HG02623 (cell line): ENCODE results near the gene KIF22.

Source experiments
- ATAC-seq: cut with Tn5 transposase; IDR thresholded peaks from one replicate; pipeline ENCODE4 v1.9.1; 2021; ENCODE audit warnings: moderate library complexity; ENCODE audit not compliant: unreplicated experiment

The KIF22 gene

DNA sequence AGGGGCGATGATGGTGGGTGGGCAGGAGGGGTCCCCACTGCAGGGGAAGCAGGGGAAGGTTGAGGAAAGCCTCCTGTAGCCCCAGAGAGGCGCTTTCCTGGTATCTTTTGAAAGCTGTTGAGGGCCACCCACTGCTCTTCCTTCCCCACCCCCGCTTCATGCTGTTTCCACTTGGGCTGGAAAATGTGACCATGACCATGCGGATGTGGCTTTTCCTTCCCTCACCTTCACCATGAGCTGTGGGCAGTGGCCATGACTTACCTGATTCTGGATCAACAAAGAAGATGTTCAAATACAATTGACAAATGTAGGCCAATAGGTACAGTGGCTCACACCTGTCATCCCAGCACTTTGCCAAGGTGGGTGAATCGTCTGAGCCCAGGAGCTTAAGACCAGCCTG lies 43.5 kb downstream of the KIF22 start:
- ATAC-seq: no peak

DNA sequence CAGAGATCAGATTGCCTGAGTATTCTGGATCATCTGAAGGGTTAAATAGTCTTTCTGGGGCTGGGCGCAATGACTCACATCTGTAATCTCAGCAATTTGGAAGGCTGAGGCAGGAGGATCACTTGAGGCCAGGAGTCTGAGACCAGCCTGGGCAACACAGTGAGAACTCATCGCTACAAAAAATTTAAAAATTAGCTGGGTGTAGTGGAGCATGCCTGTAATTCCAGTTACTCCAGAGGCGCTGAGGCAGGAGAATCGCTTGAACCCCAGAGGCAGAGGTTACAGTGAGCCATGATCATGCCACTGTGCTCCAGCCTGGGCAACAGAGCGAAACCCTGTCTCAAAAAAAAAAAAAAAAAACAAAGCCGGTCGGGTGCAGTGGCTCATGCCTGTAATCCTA lies 45.4 kb downstream of the KIF22 start:
- ATAC-seq: no peak

DNA sequence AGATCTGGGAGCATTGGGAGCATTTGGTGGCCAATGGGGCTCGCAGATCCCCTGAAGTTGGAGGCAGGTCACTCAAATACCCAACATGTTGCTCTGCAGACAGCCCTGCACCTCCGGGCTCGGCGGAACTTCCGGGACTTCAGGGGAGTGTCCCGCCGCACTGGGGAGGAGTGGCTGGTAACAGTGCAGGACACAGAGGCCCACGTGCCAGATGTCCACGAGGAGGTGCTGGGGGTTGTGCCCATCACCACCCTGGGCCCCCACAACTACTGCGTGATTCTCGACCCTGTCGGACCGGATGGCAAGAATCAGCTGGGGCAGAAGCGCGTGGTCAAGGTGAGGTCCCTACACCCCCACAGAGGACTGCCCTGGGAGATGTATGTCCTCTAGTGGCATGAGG lies 46.1 kb downstream of the KIF22 start:
- no peak for ATAC-seq

DNA sequence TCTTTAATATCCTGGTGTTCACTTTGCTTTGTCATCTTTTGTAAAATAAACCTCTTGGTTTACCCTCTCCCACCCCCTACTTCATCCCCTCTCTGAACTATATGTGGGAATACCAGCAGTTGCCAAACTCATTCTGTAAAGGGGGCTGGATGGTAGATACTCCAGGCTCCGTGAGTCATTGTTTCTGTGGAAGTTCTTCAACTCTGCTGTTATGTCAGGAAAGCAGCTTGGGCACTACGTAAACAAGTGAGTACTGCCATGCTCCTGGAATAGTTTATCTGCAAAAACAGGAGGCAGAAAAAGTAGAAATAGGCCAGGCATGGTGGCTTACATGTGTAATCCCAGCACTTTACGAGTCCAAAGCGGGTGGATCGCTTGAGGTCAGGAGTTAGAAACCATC lies 47.3 kb downstream of the KIF22 start:
- ATAC-seq: no peak

DNA sequence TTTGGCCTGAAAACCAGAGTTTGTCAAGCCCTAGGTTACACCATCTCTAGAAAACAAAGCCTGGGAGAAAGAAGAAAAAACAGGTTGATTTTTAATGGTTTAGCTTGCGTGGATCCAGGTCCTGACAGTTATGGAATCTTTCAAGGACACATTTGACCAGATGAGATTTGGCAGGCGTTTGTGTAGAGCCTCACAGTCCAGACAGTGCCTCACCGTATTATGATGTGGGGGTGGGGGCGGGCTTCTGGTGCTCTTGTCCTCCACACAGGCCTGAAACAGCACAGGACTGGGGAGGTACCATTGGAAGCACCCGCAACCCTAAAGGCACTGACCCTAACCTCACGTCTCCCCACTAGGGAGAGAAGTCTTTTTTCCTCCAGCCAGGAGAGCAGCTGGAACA lies 49.3 kb downstream of the KIF22 start:
- ATAC-seq: no peak

DNA sequence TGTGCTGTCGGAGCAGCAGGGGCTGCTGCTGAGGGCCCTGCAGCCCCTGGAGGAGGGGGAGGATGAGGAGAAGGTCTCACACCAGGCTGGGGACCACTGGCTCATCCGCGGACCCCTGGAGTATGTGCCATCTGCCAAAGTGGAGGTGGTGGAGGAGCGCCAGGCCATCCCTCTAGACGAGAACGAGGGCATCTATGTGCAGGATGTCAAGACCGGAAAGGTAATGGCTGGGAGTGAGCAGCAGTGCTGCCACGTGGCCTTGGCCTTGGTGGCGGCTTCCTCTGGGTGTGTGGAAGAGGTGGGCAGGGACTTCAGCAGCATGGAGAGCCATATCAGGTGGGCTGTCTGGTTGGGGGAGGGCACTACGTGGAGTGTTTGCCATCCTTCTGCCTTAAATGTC lies 49.7 kb downstream of the KIF22 start:
- ATAC-seq: no peak

DNA sequence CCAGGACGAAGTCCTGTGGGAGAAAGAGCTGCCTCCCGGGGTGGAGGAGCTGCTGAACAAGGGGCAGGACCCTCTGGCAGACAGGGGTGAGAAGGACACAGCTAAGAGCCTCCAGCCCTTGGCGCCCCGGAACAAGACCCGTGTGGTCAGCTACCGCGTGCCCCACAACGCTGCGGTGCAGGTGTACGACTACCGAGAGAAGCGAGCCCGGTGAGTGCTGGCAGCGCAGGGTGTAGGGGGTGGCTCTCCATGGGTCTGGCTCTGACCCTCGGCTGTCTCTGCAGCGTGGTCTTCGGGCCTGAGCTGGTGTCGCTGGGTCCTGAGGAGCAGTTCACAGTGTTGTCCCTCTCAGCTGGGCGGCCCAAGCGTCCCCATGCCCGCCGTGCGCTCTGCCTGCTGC lies 51.1 kb downstream of the KIF22 start:
- ATAC-seq: no peak

DNA sequence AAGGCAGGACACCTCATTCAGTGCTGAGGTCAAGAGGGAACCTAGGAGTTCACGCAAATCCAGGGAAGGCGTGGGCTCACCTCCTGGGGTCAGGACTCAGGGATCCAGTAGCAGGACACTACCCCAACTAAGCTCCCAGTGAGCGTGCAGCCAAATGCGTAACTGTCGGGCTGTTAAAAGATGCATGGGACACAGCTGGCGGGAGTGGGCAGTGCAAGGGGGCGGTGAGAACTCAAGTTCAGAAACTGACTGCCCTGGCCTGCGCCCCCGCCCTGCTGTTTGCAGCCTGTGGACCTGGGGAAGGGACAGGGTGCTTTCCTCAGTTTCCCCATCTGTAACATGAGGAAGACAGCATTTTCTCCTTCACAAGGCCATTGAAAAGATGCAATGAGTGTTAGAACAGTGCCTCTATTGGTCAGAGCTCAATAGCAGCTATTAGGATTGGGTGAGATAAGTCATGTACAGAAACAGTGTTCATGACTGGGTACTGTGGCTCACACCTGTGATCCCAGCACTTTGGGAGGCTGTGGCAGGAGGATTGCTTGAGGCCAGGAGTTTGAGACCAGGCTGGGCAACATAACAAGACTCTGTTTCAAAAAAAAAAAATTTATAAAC lies 52.3 kb downstream of the KIF22 start:
- no peak for ATAC-seq

DNA sequence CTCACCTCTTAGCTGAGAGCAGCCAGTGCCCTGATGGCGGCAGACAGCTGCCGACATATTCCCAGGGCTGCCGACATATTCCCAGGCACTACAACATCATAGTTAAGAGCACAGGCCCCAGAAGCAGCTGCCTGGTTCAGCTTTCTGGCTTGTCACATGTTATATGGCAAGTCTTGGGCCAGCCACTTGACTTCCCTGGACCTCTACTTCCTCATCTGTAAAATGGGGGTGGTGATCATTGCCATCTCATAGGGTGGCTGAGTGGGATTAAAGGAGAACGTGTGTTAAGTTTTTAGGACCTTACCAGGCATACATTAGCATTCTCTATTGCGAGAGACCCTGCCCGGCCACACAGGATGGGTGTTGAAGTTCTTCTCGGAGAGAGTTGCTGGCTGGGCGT lies 53.4 kb downstream of the KIF22 start:
- no peak for ATAC-seq

DNA sequence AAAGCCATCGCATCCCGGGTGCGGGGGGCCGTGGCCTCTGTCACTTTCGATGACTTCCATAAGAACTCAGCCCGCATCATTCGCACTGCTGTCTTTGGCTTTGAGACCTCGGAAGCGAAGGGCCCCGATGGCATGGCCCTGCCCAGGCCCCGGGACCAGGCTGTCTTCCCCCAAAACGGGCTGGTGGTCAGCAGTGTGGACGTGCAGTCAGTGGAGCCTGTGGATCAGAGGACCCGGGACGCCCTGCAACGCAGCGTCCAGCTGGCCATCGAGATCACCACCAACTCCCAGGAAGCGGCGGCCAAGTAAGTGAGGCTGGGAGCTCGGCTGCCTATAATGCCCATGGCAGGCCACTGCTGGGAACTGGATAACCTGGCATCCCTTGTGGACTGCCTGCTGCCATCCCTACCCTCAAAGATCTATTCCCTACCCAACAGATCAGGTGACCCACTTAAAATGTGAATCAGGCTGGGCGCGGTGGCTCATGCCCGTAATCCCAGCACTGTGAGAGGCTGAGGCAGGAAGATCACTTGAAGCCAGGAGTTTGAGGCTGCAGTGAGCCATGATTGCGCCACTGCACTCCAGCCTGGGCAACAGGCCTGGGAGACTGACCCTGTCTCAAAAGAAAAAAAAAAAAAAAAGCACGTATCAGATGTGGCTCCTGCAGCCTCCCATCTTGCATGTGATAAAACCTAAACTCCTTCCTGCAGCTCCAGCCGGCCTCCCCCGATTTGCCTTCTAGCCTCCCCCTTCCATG lies 54.2 kb downstream of the KIF22 start:
- no peak for ATAC-seq

DNA sequence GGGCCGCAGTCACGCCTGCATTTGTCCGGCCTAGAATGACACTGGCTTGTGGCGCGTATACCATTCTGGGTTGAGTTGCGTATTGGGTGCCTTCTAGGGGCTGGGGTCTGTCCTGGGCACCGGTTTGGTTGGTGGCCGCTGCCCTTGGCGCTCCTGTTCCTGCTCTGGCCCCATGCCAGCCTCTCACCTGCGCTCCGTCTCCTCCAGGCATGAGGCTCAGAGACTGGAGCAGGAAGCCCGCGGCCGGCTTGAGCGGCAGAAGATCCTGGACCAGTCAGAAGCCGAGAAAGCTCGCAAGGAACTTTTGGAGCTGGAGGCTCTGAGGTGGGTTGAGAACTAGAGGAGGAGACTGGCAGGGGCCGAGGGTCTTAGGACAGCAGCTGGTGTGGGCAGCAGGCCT lies 55.1 kb downstream of the KIF22 start:
- ATAC-seq: no peak

DNA sequence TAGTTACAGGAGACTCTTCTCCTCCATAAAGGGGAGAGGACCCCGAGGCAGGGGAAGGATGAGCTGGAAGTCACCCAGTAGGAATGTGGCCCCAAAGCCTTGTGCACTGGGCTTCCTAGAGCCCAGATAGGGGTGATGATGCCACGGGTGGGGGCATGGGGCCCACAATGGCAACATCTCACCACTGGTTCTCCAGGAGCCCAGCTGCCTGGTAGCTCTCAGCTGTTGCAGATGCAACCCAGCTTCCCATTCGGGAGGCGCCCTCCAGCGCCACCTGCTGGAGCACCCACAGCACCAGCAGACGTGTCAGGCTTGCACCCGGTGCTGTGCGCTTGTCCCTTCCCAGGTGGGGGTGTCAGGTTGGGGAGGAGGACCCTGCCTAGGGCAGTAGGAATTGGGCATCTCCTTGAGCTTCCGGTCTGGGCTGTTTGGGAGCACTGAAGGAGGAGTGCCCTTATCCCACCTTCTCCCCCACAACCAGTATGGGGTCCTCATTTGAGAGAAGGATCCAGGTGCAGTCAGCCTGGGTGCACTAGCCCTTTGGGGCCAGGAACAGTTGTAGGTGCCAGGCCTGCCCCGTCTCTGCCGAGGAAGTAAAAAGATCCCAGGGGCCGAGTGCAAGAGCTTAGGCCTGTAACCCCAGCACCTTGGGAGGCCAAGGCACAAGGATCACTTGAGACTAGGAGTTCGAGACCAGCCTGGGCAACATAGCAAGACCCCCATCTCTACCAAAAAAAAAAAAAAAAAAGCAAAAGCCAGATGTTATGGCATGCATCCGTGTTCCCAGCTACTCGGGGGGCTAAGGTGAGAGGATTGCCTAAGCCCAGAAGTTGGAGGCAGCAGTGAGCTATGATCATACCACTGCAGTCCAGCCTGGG lies 58.1 kb downstream of the KIF22 start:
- peak; percentile 57 for ATAC-seq

DNA sequence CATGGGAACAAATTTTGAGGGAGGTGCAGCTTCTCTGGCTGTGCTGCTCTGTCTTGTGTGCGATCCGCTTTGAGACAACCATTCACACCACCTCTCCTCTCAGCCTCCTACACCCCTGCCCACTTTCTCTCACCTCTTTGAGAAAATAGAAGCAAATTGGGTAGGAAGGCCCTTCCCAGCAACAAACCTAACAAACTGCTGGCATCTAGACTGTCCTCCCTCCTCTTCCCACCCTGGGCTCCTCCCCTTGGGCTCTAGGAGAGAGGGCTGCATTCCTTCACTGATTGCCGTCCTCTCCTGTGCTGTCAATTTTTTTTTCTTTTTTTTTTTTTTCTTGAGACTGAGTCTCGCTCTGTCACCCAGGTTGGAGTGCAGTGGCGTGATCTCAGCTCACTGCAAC lies 59.0 kb downstream of the KIF22 start:
- no peak for ATAC-seq

DNA sequence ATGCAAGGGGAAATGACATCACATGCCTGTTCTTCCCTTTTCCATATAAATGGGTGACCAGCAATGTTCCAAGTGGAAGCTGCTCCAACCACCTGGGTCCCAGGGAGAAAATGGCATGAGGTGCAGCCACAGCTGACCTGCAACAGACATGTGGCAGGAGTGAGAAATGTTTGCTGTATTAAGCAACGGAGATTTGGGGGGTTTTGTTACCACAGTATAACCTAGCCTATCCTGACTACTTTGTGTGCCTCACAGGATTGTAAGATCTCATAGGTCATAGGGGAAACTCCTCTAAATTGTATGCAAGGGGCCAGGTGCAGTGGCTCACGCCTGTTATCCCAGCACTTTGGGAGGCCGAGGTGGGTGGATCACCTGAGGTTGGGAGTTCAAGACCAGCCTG lies 60.4 kb downstream of the KIF22 start:
- ATAC-seq: no peak

DNA sequence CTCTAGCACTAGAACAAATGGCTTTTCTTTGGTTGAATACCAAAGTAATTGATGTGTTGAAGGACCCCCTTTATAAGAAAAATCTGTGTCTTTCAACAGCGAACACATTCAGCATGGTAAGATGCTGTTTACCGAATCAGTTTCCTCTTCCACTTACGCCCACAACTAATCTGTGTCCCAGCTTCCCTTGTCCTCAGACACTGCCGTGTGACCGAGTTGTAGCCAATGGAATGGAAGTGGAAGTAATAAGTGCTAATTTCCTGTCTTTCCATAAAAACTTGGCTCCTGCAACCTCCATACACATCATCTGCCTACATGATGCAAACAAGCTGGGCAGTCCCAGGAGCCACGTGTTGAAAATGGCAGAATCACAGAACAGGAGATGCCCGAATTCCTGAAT lies 62.1 kb downstream of the KIF22 start:
- ATAC-seq: no peak

DNA sequence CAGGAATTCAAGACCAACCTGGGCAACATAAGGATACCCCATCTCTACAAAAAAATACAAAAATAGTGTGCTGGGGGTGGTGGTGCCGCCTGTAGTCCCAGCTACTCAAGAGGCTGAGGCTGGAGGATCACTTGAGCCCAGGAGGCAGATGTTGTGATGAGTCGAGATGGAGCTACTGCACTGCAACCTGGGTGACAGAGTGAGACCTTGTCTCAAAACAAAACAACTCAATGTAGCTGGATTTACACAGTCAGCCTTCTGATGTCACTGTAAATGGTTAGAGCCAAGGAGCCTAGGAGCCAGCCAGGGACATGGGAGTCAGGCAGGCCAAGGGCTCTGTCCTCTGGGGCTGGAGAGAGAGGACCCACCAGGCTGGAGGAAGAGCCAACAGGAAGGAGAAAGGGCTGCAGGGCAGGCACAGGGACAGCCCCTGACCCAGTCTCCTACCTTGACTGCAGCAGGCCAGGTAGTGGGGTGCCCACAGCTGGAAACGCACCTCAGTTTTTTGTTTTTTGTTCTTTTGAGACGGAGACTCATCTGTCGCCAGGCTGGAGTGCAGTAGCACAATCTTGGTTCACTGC lies 64.1 kb downstream of the KIF22 start:
- no peak for ATAC-seq
